Loucy (cell line): ENCODE data around the gene FADS1.

Experiments used
- H2AFZ ChIP-seq: fragments of 200-600 bp; sonication (generic); 2 replicates; pipeline ENCODE4 v1.6.0; 2016; ENCODE audit warnings: antibody characterized with exemption, mild to moderate bottlenecking, low read length, moderate library complexity
- H3F3A ChIP-seq: fragments of 200-600 bp; 2 replicates; pipeline ENCODE4 v1.6.0; 2016; ENCODE audit warnings: antibody characterized with exemption, low read depth, mild to moderate bottlenecking
- H3K27me3 ChIP-seq: fragments of 200-600 bp; sonication (generic); 2 replicates; pipeline ENCODE4 v1.6.1; 2014; ENCODE audit warnings: low read length, mild to moderate bottlenecking; ENCODE audit not compliant: insufficient read depth, poor library complexity, severe bottlenecking
- H3K36me3 ChIP-seq: fragments of 200-600 bp; sonication (generic); 2 replicates; pipeline ENCODE4 v1.6.1; 2016; ENCODE audit warnings: low read length; ENCODE audit not compliant: insufficient read depth
- H3K4me1 ChIP-seq: fragments of 200-600 bp; sonication (generic); 2 replicates; pipeline ENCODE4 v1.5.1; 2014; ENCODE audit warnings: low read length, mild to moderate bottlenecking; ENCODE audit not compliant: insufficient read depth, poor library complexity, severe bottlenecking
- H3K4me2 ChIP-seq: fragments of 200-600 bp; sonication (generic); 2 replicates; pipeline ENCODE4 v1.6.0; 2014; ENCODE audit warnings: antibody characterized with exemption, low read length, low read depth, mild to moderate bottlenecking; ENCODE audit not compliant: poor library complexity, severe bottlenecking
- H3K4me3 ChIP-seq: fragments of 200-600 bp; sonication (generic); 2 replicates; pipeline ENCODE4 v1.5.1; 2014; ENCODE audit warnings: low read length, mild to moderate bottlenecking, mixed read lengths; ENCODE audit not compliant: poor library complexity, severe bottlenecking
- H3K79me2 ChIP-seq: fragments of 200-600 bp; sonication (generic); 2 replicates; pipeline ENCODE4 v1.6.1; 2014; ENCODE audit warnings: low read length; ENCODE audit not compliant: insufficient read depth
- H3K9ac ChIP-seq: fragments of 200-600 bp; sonication (generic); 2 replicates; pipeline ENCODE4 v1.6.0; 2014; ENCODE audit warnings: mild to moderate bottlenecking, low read depth, low read length, moderate library complexity; ENCODE audit not compliant: poor library complexity, severe bottlenecking
- H3K9me2 ChIP-seq: fragments of 200-600 bp; sonication (generic); replicated peaks from 2 replicates; pipeline ENCODE4 v1.6.1; 2016; ENCODE audit warnings: low read depth, low read length, mixed read lengths
- H3K9me3 ChIP-seq: fragments of 200-600 bp; sonication (generic); 2 replicates; pipeline ENCODE4 v1.6.1; 2014; ENCODE audit warnings: mild to moderate bottlenecking, antibody characterized with exemption, low read length, low read depth; ENCODE audit not compliant: insufficient read depth
- H4K20me1 ChIP-seq: fragments of 200-600 bp; sonication (generic); 2 replicates; pipeline ENCODE4 v1.6.0; 2014; ENCODE audit warnings: antibody characterized with exemption, low read length, mild to moderate bottlenecking; ENCODE audit not compliant: insufficient read depth, poor library complexity, severe bottlenecking
- CTCF ChIP-seq: fragments of 200-600 bp; sonication (generic); conservative IDR thresholded peaks from 2 replicates; pipeline ENCODE4 v1.5.1; 2014; ENCODE audit warnings: mild to moderate bottlenecking, antibody characterized with exemption, low read length
- EZH2phosphoT487 ChIP-seq: fragments of 200-600 bp; IDR thresholded peaks from 2 replicates; pipeline ENCODE4 v1.6.1; 2018; ENCODE audit warnings: antibody characterized with exemption, mild to moderate bottlenecking, moderate library complexity, borderline replicate concordance

The FADS1 gene

GRCh38 chr11:61851113-61851899 is 34.5 kb upstream of the FADS1 start:
- H3K9ac ChIP-seq: no peak overlapping the region
- H3F3A ChIP-seq: no peaks in the 10 kb centered on the region; the same call in 1 of the 2 replicates
- H3K4me1 ChIP-seq: no peaks in the 10 kb centered on the region
- no peak overlapping the region for H3K4me3 ChIP-seq
- TF ChIP-seq EZH2phosphoT487 (no peak), CTCF (no peak)
- no peaks in the 10 kb centered on the region for H3K27me3 ChIP-seq
- H3K9me2 ChIP-seq: no peaks in the 10 kb centered on the region
- H3K9me3 ChIP-seq: no peaks in the 10 kb centered on the region
- peaks cover 32% of the 10 kb centered on the region; the same call in 1 of the 2 replicates for H3K79me2 ChIP-seq
- peaks cover 97% of the 10 kb centered on the region for H3K36me3 ChIP-seq
- no peak overlapping the region for H3K4me2 ChIP-seq
- H4K20me1 ChIP-seq: peaks cover 56% of the 10 kb centered on the region
- no peak overlapping the region for H2AFZ ChIP-seq

- H3F3A ChIP-seq: no peaks in the 10 kb centered on the region; the same call in 1 of the 2 replicates
- H3K9me3 ChIP-seq: no peaks in the 10 kb centered on the region
- no peaks in the 10 kb centered on the region for H3K9me2 ChIP-seq
- no peaks in the 10 kb centered on the region for H3K4me1 ChIP-seq
- no peak overlapping the region for H3K9ac ChIP-seq
- no peak for TF ChIP-seq CTCF
- no peak for TF ChIP-seq EZH2phosphoT487
- peaks cover 97% of the 10 kb centered on the region for H3K36me3 ChIP-seq
- no peak overlapping the region for H2AFZ ChIP-seq
- H3K4me2 ChIP-seq: no peak overlapping the region
- H4K20me1 ChIP-seq: peaks cover 54% of the 10 kb centered on the region
- H3K79me2 ChIP-seq: peaks cover 36% of the 10 kb centered on the region; the same call in 1 of the 2 replicates
- H3K27me3 ChIP-seq: no peaks in the 10 kb centered on the region
- no peak overlapping the region for H3K4me3 ChIP-seq
These were observed 33.9 kb upstream of the FADS1 start for GRCh38 chr11:61850687-61851086.

GRCh38 chr11:61848631-61849030 is 31.8 kb upstream of the FADS1 start:
- H4K20me1 ChIP-seq: peaks cover 35% of the 10 kb centered on the region
- no peaks in the 10 kb centered on the region for H3K9me2 ChIP-seq
- H3K4me3 ChIP-seq: no peak overlapping the region
- no peaks in the 10 kb centered on the region for H3K27me3 ChIP-seq
- H3K9ac ChIP-seq: no peak overlapping the region
- peaks cover 30% of the 10 kb centered on the region; the same call in 1 of the 2 replicates for H3K79me2 ChIP-seq
- H2AFZ ChIP-seq: no peak overlapping the region
- no peaks in the 10 kb centered on the region; the same call in 1 of the 2 replicates for H3F3A ChIP-seq
- H3K4me2 ChIP-seq: no peak overlapping the region
- no peaks in the 10 kb centered on the region for H3K9me3 ChIP-seq
- TF ChIP-seq EZH2phosphoT487 (no peak), CTCF (no peak)
- peaks cover 89% of the 10 kb centered on the region for H3K36me3 ChIP-seq
- no peaks in the 10 kb centered on the region for H3K4me1 ChIP-seq
